ENCODE measurements around the gene MYO16.

The MYO16 gene

DNA sequence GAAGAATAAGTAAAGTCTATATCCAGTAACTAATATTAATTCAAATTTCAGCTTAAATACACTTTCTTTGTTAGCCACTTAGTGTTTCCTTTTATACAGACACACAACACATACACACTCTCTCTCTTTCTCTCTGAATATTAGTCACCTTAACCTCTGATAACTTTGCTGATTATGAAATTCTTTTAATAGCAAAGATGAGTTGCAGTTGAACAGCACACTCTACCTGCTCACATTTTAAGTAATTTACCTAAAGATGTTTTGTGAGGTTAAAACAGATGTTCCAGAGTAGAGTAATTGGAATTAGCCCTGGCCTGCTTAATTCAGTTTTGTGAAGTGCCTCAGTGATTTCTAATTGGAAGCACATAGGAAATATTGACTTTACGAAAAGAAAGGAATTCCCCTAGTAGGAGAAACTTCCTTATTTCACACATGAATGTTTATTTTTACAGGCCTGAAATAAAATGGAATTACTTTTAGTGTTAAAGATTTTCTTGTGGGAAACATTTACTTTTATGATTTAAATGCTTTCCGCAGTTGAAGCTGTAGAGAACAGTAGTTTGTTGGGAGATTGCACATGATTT lies 184.3 kb downstream of the MYO16 start:
- no peak for DNase-seq

DNA sequence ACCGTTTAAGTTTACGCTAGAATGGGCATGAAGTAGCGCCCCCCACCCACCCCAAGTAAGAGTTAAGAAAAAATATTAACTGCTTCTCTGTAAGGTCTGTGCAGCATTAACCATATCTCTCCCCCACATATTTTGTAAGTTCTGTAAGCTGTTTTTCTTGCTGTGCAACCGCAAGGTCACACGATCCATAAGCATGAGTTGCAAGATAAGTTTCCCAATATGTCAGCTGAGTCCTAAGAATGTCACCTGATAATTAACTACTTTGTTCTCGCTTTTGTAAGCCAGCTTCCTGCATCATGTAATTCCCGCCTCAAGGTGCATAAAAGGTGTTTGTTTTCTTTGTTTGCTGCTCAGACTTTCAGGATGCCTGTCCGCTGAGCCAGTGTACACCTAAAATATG lies 187.0 kb downstream of the MYO16 start:
- no peak for DNase-seq

DNA sequence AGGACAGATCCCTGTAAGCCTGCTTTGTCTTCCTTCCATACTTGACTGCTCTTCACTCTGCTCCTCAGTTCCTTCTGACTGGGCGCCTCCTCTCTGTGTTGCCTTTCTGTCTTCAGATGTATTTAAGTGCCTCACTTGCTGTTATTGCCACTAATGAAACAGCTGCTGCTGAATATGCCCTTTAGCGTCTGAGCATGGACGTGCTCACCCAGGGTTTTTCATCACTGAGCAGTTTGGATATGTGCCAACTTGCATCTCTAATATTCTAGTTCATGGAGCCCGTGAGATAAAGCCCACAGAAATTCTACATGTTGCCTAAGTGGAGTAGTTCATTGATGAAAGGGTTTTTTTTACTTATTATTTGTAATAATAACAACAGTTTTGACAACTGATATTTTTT lies 198.2 kb downstream of the MYO16 start:
- DNase-seq: no peak

DNA sequence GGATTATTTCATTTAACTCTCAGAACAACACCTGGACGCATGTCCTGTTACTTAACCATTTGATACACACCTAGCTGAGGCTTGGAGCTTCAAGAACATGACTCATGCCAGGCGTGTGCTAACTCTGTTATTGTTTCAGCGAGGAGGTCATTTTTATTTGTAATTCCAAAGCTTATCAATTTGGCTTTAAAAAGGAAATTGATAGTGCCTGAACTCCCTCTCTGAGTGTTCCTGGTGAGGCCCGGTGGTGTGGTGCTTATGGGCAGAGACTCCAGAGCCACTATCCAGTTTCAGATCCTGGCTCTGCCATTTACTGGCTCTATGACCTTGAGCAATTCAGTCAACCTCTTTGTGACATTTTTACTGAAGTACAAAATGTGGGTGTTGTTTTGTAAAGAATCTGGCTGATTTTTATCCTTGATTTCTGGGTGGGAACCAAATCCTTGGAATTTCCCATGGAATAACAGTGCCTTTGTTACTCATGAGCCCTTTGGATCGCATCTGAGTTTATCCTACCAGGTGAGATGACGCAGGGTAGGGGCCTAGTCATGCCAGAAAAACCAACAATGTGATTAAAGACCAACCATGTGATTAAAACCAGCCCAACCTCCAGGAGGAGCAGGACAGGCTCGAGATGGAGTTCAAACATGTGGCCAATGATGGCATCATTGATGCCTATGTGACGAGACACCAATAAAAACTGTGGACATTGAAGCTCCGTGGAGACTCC lies 198.8 kb downstream of the MYO16 start:
- DNase-seq: no peak

DNA sequence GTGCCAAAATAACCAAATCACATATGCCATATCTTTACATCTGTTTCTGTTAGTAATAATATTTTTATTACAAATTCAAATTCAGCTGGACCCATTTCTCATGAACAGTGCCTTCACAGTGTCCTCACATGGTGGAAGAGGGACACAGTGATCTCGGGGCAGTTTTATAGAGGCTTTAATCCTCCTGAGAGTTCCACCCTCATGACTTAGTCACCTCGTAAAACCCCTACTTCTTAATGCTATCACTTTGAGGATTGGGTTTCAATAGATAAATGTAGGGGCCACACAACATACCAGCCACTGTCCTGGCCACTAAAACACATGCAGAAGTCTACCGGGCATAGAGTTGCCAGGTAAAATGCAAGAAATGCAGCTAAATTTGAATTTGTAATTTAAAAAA lies 201.5 kb downstream of the MYO16 start:
- DNase-seq: no peak

DNA sequence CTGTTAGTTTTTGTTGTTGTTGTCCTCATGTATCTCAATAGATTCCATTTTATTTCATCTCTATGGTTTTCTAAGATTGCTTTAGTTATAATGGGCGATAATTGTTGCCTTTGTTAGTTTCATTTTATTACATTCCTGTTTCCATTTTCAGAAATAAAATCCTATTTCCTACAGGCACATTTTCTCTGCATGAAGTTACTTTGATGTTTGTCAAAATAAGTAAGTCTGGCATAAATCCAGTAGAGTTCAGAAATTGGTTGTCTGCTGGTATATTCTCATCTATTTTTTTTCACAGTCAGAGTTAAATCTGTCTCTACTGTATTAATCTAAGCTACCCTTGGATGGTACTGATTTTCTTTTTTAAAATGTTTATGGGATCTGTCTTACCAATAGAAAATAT lies 204.1 kb downstream of the MYO16 start:
- DNase-seq: no peak

DNA sequence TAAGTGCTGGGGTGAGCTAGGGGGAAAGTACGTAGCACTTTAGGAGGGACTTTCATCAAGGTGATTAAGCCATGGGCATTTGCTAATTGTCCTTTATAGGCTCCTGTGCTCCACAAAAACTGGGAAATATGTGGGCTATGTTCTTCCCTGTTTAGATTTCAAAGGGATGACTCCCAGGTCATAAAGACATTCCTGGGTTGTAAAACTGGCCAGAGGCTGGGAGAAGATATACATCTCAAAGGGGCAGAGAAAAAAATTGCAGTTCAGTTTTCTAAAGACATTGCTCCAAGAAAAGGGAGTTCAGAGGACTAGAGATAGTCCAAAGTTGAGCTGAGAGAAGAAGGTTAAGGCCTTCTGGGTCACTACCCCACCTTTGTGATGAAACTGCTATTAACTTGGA lies 204.8 kb downstream of the MYO16 start:
- DNase-seq: no peak

DNA sequence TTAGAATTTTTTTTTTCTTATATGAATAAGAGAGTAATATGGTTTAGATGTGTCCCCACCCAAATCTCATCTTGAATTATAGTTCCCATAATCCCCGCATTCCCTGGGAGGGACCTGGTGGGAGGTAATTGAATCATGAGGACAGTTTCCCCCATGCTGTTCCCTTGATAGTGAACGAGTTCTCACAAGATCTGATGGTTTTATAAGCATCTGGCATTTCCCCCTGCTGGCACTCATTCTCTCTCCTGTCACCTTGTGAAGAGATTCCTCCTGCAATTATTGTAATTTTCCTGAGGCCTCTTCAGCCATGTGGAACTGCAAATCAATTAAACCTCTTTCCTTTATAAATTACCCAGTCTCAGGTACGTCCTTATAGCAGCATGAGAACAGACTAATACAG lies 205.7 kb downstream of the MYO16 start:
- DNase-seq: no peak

DNA sequence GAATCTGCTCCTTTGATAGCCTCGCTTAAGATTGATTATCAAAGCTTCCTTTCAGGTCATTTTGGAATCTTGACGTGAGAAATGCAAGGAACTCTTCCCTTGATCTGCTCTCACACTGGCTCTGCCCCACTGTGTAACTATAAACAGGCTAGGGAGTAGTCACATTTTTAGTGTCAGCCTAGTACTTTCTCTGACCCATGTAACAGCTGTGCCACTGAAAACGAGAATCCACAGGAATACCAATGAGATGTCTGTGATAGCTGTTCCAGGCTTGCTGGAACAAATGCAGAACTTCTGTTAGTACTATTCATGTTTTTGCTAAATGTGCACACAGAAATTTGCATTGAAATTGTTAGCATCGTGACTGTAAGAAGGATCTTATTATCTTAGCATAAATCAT lies 221.3 kb downstream of the MYO16 start:
- no peak for DNase-seq

DNA sequence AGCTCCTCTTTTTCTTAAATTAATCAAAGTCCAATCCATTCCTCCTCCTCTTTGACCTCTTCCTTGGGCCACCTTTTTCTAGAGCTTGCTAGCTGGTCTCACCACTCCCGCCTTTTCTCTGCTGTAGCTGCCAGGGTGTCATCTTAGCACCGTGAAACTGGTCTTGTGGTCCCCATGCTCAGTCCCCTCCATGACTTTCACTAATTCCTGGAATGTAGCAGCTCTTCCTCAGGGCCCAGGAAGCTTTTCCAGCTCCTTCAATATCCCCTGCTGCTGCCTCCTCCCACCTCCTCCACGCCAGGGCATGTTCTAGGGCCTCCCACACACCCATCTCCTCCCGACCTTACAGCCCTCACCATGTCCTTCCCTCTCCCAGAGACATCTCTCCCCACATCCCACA lies 222.2 kb downstream of the MYO16 start:
- no peak for DNase-seq

DNA sequence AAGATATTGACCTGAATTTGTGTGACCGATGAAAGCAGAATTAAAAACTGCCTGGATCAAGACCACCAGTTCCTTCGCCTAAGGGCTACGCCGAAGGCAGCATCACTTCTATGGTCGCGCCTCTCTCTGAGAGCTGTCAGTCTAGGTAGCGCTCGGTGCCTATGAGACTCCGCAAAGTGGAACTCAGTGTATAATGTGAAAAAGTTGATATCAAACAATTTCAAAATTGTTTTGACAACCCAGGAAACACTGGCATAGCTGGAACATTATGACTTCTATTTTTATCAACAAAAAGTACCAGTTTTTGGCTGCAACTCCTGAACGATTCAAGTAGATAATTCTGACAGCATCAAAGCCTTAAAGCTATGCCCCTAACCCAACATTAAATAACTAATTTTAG lies 223.6 kb downstream of the MYO16 start:
- DNase-seq: no peak

DNA sequence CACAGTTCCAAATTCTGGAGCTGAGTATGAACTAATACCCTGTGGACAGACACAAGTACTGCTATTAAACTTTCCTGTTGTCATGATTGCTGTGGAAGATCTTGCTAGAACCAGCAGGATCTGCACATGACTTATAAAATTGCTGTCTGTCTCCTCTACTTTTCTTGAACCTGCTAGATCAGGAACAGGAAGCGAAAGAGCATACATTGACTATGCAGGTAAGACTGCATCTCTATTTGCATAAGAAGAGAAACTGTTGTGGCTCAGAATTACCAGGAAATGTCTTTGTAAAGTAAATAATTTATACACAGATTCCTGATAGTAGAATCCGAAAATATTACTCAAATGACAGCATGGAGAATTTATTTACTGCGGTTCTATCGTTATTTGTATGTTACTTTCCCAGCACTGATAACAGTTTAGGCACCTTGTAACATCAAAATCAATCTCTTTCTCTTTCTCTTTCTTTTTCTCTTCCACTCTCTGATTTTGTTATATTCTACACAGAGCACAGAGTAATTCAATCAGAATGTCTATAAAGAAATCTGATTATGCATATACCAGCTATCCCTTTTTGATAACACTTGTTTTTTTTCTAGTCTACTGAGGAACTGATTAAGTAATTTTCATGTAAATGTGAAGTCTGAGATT lies 226.5 kb downstream of the MYO16 start:
- no peak for DNase-seq

DNA sequence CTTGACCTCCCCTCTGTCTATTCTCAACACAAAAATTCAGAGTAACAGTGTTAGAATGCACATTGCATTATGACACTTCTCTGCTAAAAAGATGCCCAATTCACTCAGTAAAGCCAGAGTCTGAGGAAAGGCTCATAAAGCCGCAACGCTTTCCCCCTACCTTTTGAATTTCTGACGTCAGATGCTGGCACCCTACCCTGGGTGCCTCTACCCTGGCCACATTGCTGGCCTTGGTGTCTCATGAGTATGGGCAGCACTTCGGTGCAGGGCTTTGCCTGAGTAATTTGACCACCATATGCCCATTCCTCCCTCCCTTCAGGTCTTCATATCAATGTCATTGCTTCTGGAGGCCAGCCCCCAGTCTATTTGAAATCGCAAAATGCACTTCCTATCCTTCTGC lies 229.3 kb downstream of the MYO16 start:
- no peak for DNase-seq

DNA sequence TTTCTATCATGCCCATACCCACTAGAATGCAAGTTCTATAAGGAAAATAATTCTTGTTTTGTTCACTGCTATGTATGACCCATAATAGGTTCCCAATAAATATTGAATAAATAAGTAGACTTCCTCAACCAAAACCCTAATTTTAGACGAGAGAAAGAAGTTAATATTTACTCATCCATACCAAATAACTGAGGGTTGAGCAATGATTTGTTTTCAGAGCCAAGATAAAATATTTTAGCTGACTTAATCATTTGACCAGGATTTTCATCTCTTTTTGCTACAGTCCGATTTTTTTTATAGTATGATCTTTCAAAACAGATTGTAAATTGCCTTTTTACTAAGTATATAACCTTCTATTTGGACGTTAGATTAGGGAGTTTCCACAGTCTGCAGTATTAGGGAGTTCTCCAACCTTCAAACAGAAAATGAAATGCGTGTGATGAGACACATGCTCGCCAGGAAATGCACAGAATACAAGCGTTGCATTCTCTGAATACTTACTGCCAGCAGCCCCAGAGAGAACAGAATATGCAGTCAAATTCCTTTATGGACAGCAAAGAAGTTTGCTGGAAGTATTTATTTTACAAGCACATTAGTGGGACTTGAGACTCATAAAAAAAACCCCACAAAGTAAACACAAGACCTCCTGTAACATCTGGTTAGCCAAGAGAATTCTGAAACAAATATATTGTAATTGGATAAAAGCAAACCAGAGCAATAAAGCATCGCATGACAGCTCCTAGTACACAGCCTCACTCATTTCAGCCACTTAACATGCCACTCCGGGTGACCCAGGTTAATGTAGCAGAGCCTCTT lies 230.0 kb downstream of the MYO16 start:
- DNase-seq: peak; percentile 73

DNA sequence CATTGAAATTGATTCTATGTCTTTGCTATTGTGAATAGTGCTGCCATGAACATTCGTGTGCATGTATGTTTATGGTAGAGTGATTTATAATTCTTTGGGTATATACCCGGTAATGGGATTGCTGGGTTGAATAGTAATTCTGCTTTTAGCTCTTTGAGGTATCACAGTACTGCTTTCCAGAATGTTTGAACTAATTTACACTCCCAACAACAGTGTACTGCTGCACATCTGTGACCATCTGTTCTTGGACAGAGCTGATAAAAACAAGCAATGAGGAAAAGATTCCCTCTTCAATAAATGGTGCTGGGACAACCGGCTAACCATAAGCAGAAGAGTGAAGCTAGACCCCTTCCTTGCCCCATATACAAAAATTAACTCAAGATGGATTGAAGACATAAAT lies 231.0 kb downstream of the MYO16 start:
- no peak for DNase-seq

DNA sequence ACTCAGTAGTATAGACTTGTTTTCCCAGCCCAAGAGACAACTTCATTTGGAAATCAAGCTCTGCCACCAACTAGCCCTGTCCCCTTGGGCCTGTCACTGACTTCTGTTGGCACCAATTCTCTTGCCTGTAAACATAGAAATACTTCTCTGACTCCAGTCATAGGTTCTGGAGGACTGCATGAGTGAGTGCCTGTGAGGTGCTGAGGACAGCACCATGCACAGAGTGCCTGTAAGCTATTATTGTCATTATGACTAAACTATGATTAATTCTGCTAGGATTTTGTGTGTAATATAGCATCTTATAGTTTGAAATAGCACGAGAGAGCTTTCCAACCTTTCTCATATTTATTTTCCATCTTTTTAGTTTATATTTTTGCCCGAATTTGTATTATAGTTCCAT lies 247.9 kb downstream of the MYO16 start:
- DNase-seq: no peak

DNA sequence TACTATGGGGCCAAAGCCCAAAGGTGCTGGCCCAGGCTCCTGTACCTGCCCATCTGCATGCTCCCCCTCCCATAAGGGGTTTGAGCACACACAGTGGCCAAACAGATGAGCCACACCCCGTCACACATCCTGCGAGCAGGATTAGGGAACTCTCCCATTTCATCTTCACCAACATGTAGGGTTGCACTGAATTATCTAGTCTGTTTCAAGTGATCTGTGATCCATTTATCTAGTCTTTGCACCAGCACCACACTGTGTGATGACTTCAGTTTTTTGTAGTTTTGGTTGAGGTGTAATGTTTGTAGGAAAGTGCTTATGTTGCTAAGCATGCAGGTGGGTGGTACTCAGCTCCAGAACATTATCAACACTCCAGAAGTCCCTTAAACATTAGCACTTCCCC lies 249.3 kb downstream of the MYO16 start:
- no peak for DNase-seq

DNA sequence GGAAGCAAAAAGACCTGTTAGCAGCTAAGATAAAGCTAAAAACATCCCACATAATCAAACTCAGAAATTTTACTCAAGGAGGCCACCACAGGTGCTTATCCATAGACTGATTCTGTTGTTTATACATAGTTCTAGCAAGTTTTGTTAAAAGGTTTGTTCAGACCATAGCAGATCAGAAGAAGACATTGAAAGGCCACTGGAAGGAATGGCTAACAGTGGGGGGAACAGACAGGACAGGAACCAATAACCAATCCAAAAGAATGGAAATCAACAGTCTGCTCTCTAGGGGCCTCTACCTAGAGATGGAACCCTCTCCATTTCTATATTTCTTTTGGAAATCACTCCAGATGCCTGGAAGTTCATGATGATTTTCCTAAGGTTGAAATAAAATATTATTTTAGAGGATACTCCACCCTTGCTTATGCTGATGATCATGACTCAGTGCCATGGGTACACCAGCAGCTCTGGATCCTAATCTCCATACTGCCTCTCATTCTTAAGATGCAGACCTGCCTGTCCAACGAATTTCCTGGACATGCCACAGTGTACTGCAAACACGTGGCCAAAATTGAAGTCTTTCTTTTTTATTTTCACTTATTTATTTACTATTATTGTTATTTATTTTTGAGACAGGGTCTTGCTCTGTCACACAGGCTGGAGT lies 260.0 kb downstream of the MYO16 start:
- DNase-seq: no peak

DNA sequence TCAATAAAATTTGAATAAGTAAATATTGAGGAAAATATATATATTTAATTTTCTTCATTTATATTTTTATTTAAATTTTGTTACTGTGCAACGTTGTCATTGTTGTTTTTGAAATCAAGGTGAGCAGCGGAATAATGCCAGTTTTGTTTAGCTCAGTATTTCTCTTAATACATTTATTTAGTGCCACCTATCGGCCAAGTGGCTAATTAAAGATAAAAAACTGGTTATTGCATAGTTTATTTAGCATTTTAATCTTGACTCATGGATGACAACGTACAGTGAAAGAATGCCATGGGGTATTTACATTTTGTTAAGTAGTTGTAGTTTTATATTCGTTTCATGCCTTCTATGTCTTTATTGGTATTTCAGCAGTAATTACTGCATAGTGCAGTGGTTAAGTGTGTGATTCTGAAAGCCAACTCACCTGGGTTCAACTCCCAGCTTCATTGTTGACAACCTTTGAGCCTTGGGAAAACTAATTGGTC lies 265.9 kb downstream of the MYO16 start:
- no peak for DNase-seq

DNA sequence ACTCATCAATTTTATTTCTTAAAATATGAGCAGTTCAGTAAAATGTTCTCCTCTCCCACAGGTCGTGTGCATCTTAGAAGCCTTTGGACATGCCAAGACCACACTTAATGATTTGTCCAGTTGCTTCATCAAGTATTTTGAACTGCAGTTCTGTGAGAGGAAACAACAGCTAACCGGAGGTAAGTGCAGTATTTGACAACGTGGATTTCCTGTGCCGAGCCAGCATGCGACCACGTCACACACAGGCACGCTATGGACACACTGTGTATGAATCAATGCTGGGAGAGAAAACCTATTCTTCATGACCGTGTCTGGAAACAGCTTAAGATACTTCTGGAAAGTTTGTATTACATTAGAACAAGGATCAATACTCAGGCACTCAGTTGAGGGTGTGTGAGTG lies 268.5 kb downstream of the MYO16 start:
- no peak for DNase-seq

DNA sequence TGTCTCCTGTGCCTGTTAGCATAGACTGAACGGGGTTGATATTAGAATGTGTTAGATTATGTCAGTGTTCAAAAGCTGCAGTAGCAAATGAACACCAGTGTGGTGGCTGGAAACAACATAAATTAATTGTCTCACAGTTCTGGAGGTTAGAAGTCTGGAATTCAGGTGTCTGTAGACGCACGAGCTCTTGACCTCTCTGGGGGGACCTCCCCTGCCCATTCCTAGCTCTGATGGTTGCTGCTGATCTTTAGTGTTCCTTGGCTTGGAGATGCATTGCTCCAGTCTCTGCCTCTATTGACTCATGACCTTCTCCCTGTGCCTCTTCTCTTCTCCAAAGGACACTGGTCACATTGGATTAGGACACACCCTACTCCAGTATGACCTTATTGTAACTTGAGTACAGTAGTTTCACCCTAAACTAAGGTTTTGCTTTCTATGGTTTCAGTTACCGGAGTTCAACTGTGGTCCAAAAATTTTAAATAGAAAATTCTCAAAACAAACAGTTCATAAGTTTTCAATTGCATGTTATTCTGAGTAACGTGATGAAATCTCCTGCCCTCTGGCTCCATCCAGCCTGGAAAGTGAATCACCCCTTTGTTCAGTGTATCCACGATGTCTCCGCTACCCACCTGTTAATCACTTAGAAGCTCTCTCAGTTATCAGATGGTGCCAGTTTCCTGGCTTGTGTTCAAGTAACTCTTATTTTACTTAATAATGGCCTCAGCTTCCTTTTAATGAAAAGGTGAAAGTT lies 273.2 kb downstream of the MYO16 start:
- DNase-seq: peak; percentile 67

DNA sequence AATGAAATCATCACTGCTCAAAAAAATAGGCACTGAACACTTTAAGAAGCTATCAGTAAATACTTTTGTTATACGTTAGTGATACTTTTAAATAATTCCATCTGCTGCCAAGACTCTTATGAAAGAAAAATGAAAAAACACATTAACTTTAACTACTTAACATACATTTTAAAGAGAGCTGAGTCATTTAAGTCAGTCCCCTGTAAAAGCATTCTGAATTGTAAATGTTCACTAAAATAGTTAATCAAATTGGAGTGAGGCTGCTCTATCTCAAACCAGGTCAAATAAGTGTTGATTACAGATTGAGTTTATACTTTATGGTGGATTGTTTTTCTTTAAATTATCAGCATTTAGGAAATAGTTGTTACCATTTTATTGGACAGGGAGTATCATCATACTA lies 274.2 kb downstream of the MYO16 start:
- DNase-seq: no peak

All from NCI-H226 (cell line).